K562 (cell line): ENCODE results near the gene MXI1. TPM values are rescaled to one million over a fixed set of nuclear protein-coding genes. Genes with fewer than 3 reads are reported as not detected.

Experiments
- ATF7 ChIP-seq: fragments of 450-650 bp; IDR thresholded peaks from 2 replicates; pipeline ENCODE4 v1.7.1; 2014; ENCODE audit warnings: mild to moderate bottlenecking, moderate library complexity
- BCL6 ChIP-seq: fragments of 250-450 bp; sonication (Bioruptor Pico); IDR thresholded peaks from 2 replicates; pipeline ENCODE4 v1.4.0; 2020
- DIDO1 ChIP-seq: fragments of 450-650 bp; IDR thresholded peaks from 2 replicates; pipeline ENCODE4 v1.6.1; 2016; ENCODE audit warnings: low read depth, missing biosample characterization, missing genetic modification characterization
- DLX4 ChIP-seq: fragments of 250-450 bp; sonication (Bioruptor Pico); IDR thresholded peaks from 2 replicates; pipeline ENCODE4 v1.6.1; 2021; ENCODE audit warnings: mild to moderate bottlenecking
- GABPB2 ChIP-seq: fragments of 250-450 bp; sonication (Bioruptor Pico); conservative IDR thresholded peaks from 2 replicates; pipeline ENCODE4 v1.5.1; 2021; ENCODE audit warnings: mild to moderate bottlenecking
- HMBOX1 ChIP-seq: sonication (generic); IDR thresholded peaks from 2 replicates; pipeline ENCODE4 v1.6.1; 2016
- MCM2 ChIP-seq: fragments of 450-650 bp; IDR thresholded peaks from 2 replicates; pipeline ENCODE4 v1.6.1; 2017; ENCODE audit warnings: low read depth, mild to moderate bottlenecking
- NFE2L1 ChIP-seq: fragments of 450-650 bp; IDR thresholded peaks from 2 replicates; pipeline ENCODE4 v1.6.1; 2016; ENCODE audit warnings: missing genetic modification characterization, low read depth, mild to moderate bottlenecking, missing compliant biosample characterization, moderate library complexity, borderline replicate concordance
- NFXL1 ChIP-seq: fragments of 450-650 bp; formaldehyde crosslinking; IDR thresholded peaks from 2 replicates; pipeline ENCODE4 v1.4.0; 2021; ENCODE audit warnings: mild to moderate bottlenecking
- RBM15 ChIP-seq: fragments of 200-400 bp; formaldehyde crosslinking; IDR thresholded peaks from 2 replicates; pipeline ENCODE4 v1.6.1; 2018; ENCODE audit warnings: mild to moderate bottlenecking, low read length, moderate library complexity; ENCODE audit not compliant: insufficient read depth
- SAFB2 ChIP-seq: fragments of 200-400 bp; formaldehyde crosslinking; IDR thresholded peaks from 2 replicates; pipeline ENCODE4 v1.6.1; 2018; ENCODE audit warnings: borderline replicate concordance, low read length, low read depth, moderate library complexity; ENCODE audit not compliant: severe bottlenecking
- SAP30 ChIP-seq: fragments of 200-600 bp; sonication (generic); IDR thresholded peaks from 2 replicates; pipeline ENCODE4 v1.6.1; 2012; ENCODE audit warnings: borderline replicate concordance, low read depth, mild to moderate bottlenecking, moderate library complexity, low read length, control low read depth, inconsistent platforms; ENCODE audit not compliant: insufficient read depth, poor library complexity, severe bottlenecking
- SMARCC2 ChIP-seq: fragments of 450-650 bp; IDR thresholded peaks from 2 replicates; pipeline ENCODE4 v1.6.1; 2017; ENCODE audit warnings: antibody characterized with exemption, moderate library complexity, mild to moderate bottlenecking, low read depth
- SNAPC5 ChIP-seq: fragments of 250-450 bp; sonication (Bioruptor Pico); IDR thresholded peaks from 2 replicates; pipeline ENCODE4 v1.8.0; 2021; ENCODE audit warnings: moderate library complexity, mild to moderate bottlenecking, inconsistent platforms
- ZBTB11 ChIP-seq, 3 experiments: fragments of 200-800 bp in 1 of 3; fragments of 250-450 bp in 1 of 3; fragments of 450-650 bp in 1 of 3; sonication (Bioruptor Pico) in 1 of 3; sonication (Bioruptor generic) in 1 of 3; formaldehyde crosslinking in 1 of 3; IDR thresholded peaks; 2 replicates each; pipeline versions ENCODE4 v1.6.1 to v1.8.0; 2016 to 2022; ENCODE audit warnings: mild to moderate bottlenecking in 2 of 3, missing genetic modification characterization in 2 of 3, missing compliant biosample characterization in 1 of 3, moderate library complexity in 1 of 3
- ZNF146 ChIP-seq: IDR thresholded peaks from one replicate; pipeline ENCODE4 v1.6.1; 2018; ENCODE audit warnings: missing compliant biosample characterization; ENCODE audit not compliant: unreplicated experiment
- ZNF232 ChIP-seq: sonication (generic); formaldehyde crosslinking; IDR thresholded peaks from 2 replicates; pipeline ENCODE4 v1.8.0; 2022; ENCODE audit warnings: mild to moderate bottlenecking, missing genetic modification reagents
- ZNF347 ChIP-seq: fragments of 450-650 bp; formaldehyde crosslinking; IDR thresholded peaks from 2 replicates; pipeline ENCODE4 v1.4.0; 2020; ENCODE audit warnings: low read depth, mild to moderate bottlenecking, moderate library complexity
- ZNF655 ChIP-seq: fragments of 250-450 bp; sonication (Bioruptor Pico); IDR thresholded peaks from 2 replicates; pipeline ENCODE4 v1.5.0; 2021
- ZNF780A ChIP-seq: fragments of 250-450 bp; sonication (Bioruptor Pico); IDR thresholded peaks from 2 replicates; pipeline ENCODE4 v1.5.0; 2021; ENCODE audit warnings: mild to moderate bottlenecking
- polyA plus RNA-seq, 8 experiments: library from polyadenylated mRNA; depleted of rRNA in 4 of 8; stranded (reverse) in 5 of 8; unstranded in 3 of 8; fragments of >200 nt; fragmentation: Nextera tagmentation in 2 of 8; fragmentation: Illumina TruSeq in 1 of 8; extraction: Ambion mirVana in 2 of 8; extraction: Trizol in 1 of 8; gene quantifications; 2 replicates each; pipeline versions ENCODE4 v1.2.1 to v1.2.3, GENCODE V29; 2011 to 2014; ENCODE audit warnings: inconsistent platforms in 1 of 8, missing spikeins in 1 of 8
- total RNA-seq, 7 experiments: library from RNA; depleted of rRNA in 6 of 7; stranded (reverse); fragments of >200 nt in 6 of 7; fragmentation: Illumina TruSeq in 2 of 7; extraction: Trizol in 2 of 7; gene quantifications; 2 replicates each; pipeline versions ENCODE4 v1.2.1 to v1.2.3, GENCODE V29; 2011 to 2021; ENCODE audit warnings: low replicate concordance in 1 of 7

MXI1 gene
- total and polyA plus RNA-seq, 9 of the 15 experiments (the other 6 are each of a cell fraction or from before 2014, with no cell fraction given) = 9.1 to 23.7 (median 14.8) TPM

GRCh38 chr10:110208614-110209453 is 1.4 kb downstream of the MXI1 start (continued):
- TF ChIP-seq HMBOX1 = no peak
- no peak for TF ChIP-seq ZNF347 (CRISPR knock-in tag)
- TF ChIP-seq ZNF655 (CRISPR knock-in tag) = no peak
- no peak for TF ChIP-seq RBM15
- TF ChIP-seq ATF7 = no peak
- no peak for TF ChIP-seq SAFB2
- TF ChIP-seq SNAPC5 (CRISPR knock-in tag) = no peak
- TF ChIP-seq DIDO1 = no peak
- TF ChIP-seq ZBTB11 (CRISPR knock-in tag; IDR thresholded peaks at IDR 0.05) = no peak
- TF ChIP-seq GABPB2 (CRISPR knock-in tag) = no peak
- TF ChIP-seq DLX4 (CRISPR knock-in tag) = no peak
- TF ChIP-seq NFXL1 (CRISPR knock-in tag) = no peak
- no peak for TF ChIP-seq SMARCC2
- TF ChIP-seq ZNF232 = no peak
- no peak for TF ChIP-seq ZNF146 (CRISPR knock-in tag)
- no peak for TF ChIP-seq SAP30
- no peak for TF ChIP-seq NFE2L1 (tag)
- TF ChIP-seq MCM2 = no peak
- no peak for TF ChIP-seq ZNF780A (CRISPR knock-in tag)
- TF ChIP-seq BCL6 (CRISPR knock-in tag) = no peak
